Measurements from ENCODE around the gene TRAPPC11. TPM values are rescaled to one million over a fixed set of nuclear protein-coding genes. Genes with fewer than 3 reads are reported as not detected.

The TRAPPC11 gene
- total RNA-seq, 6 experiments from 2014 or later = 14.3 to 30.8 (median 16.0) TPM

DNA sequence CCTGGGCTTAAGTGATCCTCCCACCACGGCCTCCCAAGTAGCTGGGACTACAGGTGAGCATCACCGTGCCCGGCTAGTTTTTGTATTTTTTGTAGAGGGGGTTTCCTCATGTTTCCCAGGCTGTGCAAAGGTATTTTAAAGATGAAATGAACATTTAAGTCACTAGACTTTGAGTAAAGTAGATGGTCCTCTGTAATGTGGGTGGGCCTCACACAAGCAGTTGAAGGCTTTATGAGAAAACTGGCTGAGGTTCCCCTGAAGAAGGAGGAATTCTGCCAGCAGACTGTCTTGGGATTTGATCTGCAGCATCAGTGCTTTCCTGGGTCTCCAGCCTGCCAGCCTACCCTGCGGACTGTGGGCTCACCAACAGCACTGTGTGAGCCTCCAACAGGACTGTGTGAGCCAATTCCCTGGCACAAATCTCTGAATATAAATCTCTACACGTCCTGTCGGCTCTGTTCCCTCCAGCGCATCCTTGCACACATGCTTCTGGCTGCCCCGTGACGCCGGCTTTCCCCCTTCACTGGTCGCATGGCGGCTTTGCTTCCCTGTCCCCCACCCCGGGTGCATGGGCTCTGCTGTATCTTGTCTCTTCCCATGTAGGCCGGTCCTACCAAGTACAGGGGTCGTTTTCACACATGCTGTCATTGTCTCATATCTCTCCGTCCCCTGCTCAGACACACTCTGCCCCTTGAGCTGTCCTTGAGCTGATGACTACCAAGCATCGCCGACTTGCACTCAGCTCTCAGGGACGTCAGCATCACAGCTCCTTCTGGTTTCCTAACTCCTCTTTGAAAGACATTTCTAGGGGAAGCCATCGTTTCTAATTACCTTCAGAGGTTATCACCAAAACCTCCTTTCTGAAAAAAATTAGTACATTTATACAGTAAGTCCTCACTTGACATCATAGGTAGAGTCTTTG is 46.5 kb upstream of the TRAPPC11 start:
- Histone ChIP-seq H3K36me3 (no peaks in the 10 kb centered on the region), H3K4me3 (no peak overlapping the region), H3K27ac (no peak overlapping the region), H3K4me1 (peaks cover 0 to 4% (median 0%) of the 10 kb centered on the region in 4 donors), H3K9me3 (no peaks in the 10 kb centered on the region), H3K27me3 (no peaks in the 10 kb centered on the region)
- WGBS (ENCODE audit: insufficient coverage, low coverage, low lambda C conversion rate, missing lambda C conversion rate) = 81% methylated on average over 11 of the region's 20 CpGs
- DNase-seq = no peak
- TF ChIP-seq, protein P1, sequence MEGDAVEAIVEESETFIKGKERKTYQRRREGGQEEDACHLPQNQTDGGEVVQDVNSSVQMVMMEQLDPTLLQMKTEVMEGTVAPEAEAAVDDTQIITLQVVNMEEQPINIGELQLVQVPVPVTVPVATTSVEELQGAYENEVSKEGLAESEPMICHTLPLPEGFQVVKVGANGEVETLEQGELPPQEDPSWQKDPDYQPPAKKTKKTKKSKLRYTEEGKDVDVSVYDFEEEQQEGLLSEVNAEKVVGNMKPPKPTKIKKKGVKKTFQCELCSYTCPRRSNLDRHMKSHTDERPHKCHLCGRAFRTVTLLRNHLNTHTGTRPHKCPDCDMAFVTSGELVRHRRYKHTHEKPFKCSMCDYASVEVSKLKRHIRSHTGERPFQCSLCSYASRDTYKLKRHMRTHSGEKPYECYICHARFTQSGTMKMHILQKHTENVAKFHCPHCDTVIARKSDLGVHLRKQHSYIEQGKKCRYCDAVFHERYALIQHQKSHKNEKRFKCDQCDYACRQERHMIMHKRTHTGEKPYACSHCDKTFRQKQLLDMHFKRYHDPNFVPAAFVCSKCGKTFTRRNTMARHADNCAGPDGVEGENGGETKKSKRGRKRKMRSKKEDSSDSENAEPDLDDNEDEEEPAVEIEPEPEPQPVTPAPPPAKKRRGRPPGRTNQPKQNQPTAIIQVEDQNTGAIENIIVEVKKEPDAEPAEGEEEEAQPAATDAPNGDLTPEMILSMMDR (IDR thresholded peaks at IDR 0.05) = no peak
- TF ChIP-seq POLR2A (IDR thresholded peaks at IDR 0.05) = no peak
- ATAC-seq = peak in 1 of 4 donors; percentile 4
- intact Hi-C loops (cut with DNase I) = no loop called here

DNA sequence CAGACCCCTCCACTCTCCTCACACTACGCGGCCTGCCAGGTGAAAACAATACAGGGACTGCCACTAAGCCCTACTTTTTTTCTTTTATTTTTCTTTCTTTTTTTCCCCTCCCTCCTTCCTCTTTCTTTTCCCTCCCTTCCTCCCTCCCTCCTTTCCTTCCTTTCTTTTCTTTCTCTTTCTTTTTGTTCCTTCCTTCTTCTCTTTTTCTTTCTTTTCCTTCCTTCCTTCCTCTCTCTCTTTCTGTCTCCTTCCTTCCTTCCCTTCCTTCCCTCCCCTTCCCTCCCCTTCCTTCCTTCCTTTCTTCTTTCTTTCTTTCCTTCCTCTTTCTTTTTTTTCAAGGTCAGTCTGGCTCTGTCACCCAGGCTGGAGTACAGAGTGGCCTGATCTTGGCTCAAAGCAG is 42.0 kb upstream of the TRAPPC11 start:
- H3K36me3 ChIP-seq = no peaks in the 10 kb centered on the region
- peak overlapping the region in 2 of 3 donors; percentile 54 to 62 for H3K4me3 ChIP-seq
- H3K27ac ChIP-seq = no peak overlapping the region
- TF ChIP-seq, protein P1 (IDR thresholded peaks at IDR 0.05) = no peak
- TF ChIP-seq POLR2A (IDR thresholded peaks at IDR 0.05) = no peak
- ATAC-seq = no peak
- no peaks in the 10 kb centered on the region for H3K27me3 ChIP-seq
- intact Hi-C loops (cut with DNase I) = no loop called here
- WGBS (ENCODE audit: insufficient coverage, low coverage, low lambda C conversion rate, missing lambda C conversion rate) = 100% methylated on average over 2 of the region's 2 CpGs
- no peak for DNase-seq
- H3K9me3 ChIP-seq = no peaks in the 10 kb centered on the region
- H3K4me1 ChIP-seq = peaks cover 0 to 36% (median 0%) of the 10 kb centered on the region in 4 donors

DNA sequence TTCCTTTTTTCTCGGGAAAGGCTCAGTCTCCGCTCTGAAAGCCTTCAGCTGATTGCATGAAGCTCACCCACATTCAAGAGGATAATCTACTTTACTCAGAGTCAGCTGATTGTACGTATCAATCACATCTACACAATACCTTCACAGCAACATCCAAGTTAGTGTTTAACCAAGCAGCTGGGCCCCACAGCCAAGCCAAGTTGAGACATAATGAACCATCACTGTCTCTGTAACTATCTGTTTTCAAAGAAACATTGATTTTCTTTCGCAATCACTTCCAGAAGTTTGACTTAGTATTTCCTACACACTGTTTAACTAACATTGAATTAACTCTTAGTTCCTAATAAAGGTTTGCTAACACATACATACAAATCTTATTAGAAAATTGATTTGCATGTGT is 40.4 kb upstream of the TRAPPC11 start:
- Histone ChIP-seq H3K4me1 (peaks cover 0 to 39% (median 0%) of the 10 kb centered on the region in 4 donors), H3K4me3 (peak overlapping the region; percentile 29 to 62 (median 54)), H3K9me3 (no peaks in the 10 kb centered on the region), H3K27me3 (no peaks in the 10 kb centered on the region), H3K36me3 (no peaks in the 10 kb centered on the region), H3K27ac (peak overlapping the region; percentile 60 to 80 (median 74))
- intact Hi-C loops (cut with DNase I) = no loop called here
- ATAC-seq (peak; percentile 79 to 88 (median 86)), DNase-seq (peak; percentile 55 to 71 (median 68))
- 49% methylated on average over 3 of the region's 4 CpGs for WGBS (ENCODE audit: insufficient coverage, low coverage, low lambda C conversion rate, missing lambda C conversion rate)
- TF ChIP-seq POLR2A (IDR thresholded peaks at IDR 0.05) = peak; percentile 21
- TF ChIP-seq, protein P1 (IDR thresholded peaks at IDR 0.05) = no peak

DNA sequence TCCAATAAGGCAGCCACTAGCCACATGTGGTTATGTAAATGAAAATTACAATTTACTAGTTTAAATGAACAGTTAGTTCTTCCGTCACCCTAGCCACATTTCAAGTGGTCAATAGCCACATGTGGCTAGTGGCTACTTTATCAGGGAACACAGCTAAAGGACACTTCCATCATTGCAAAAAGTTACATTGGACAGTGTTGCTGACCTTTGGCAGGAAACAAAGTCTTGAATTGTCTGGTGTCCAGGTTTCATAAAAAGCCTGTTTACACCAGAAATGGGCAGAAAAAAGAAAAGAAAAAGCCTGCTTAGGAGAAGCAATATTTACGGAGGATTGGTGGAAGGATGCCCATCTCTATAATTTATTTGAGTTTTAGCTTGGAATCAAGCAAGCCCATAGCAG is 38.7 kb upstream of the TRAPPC11 start:
- intact Hi-C loops (cut with DNase I) = no loop called here
- Histone ChIP-seq H3K4me3 (no peak overlapping the region), H3K4me1 (peaks cover 0 to 39% (median 0%) of the 10 kb centered on the region in 4 donors), H3K27ac (peak overlapping the region in 2 of 3 donors; percentile 59 to 60), H3K9me3 (no peaks in the 10 kb centered on the region), H3K27me3 (no peaks in the 10 kb centered on the region), H3K36me3 (no peaks in the 10 kb centered on the region)
- no peak for TF ChIP-seq POLR2A (IDR thresholded peaks at IDR 0.05)
- TF ChIP-seq, protein P1 (IDR thresholded peaks at IDR 0.05) = no peak
- no peak for DNase-seq
- WGBS (ENCODE audit: insufficient coverage, low coverage, low lambda C conversion rate, missing lambda C conversion rate) = 22% methylated on average over 2 of the region's 2 CpGs
- peak in 3 of 4 donors; percentile 13 to 32 (median 26) for ATAC-seq

Measured in right lobe of liver (tissue), 6 donors.